GM18502 (cell line): ENCODE data around the gene CYP26B1.
"Not testable (repeated sequence)": the region's sequence is repeated elsewhere in the genome, so short reads cannot be mapped to it uniquely, and the experiment has no call there.

Source experiments
- ATAC-seq: cut with Tn5 transposase; IDR thresholded peaks from one replicate; pipeline ENCODE4 v1.9.1; 2021; ENCODE audit warnings: mild to moderate bottlenecking; ENCODE audit not compliant: unreplicated experiment, poor library complexity

CYP26B1 gene

DNA sequence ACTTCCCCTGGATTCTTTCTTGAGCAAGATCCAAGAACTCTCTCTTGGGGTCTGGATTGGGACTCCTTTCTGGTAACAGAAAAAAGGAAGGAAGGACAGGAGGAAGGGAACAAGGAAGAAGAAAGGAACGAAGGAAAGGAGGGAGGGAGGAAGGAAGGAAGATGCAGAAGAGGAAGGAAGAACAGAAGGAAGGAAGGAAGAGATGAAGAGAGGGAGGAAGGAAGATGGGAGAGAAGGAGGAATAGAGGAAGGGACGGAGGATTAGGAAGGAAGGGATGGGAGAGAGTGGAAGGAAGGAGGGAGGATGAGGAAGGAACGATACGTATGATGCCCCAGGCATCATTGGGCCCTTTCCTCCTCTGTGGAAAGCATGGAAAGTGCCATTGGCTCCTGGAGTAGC, 58.6 kb downstream of the CYP26B1 start:
- no peak for ATAC-seq

DNA sequence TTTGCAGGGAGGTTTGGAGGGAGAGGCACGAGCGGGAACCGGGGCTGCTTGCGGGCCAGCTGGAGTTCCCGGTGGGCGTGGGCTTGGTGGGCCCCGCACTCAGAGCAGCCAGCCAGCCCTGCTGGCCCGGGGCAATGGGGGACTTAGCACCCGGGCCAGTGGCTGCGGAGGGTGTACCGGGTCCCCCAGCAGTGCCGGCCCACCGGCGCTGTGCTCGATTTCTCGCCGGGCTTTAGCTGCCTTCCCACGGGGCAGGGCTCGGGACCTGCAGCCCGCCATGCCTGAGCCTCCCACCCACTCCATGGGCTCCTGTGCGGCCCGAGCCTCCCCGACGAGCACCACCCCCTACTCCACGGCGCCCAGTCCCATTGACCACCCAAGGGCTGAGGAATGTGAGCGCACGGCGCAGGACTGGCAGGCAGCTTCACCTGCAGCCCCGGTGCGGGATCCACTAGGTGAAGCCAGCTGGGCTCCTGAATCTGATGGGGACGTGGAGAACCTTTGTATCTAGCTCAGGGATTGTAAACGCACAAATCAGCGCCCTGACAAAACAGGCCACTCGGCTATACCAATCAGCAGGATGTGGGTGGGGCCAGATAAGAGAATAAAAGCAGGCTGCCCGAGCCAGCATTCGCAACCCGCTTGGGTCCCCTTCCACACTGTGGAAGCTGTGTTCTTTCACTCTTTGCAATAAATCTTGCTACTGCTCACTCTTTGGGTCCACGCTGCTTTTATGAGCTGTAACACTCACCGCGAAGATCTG, 60.6 kb downstream of the CYP26B1 start:
- not testable (repeated sequence) for ATAC-seq

DNA sequence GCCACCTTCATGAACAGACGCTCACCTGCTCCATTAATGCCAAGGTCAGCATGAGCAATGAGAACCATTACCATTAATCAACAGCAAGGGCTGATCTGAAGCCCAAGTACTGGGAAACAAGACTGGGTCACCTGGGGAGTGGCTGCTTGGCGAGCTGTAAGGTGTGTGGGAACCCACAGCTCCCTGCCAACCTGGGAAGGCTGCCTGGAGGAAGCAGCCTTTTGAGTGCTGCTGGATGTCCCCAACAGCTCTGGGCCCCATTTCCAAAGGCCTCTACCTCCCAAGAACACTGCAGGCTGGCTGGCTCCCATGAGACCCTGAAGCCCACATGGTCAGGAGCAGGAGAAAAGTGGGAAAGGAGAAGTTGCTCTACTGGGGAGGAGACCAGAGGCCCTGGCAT, 62.1 kb downstream of the CYP26B1 start:
- ATAC-seq = no peak

DNA sequence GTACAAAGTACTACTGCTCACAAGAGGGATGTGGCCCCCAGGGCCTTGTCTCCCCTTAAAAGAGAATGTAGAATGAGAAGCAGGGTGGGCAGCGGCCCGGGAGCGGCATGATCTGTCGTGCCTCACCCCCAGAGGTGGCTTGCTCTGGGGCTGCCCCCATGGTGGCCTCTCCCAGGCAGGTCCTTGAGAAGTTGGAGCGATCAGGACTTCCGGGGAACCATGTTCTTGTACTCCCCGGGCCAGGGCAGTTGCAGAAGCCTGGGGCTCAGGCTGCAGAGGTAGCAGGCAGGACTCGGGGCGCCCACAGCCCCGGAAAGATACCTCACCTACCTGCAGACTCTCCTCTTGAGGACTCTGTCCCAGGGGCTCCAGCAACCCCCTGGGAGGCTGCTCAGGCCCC, 62.6 kb downstream of the CYP26B1 start:
- ATAC-seq = no peak

DNA sequence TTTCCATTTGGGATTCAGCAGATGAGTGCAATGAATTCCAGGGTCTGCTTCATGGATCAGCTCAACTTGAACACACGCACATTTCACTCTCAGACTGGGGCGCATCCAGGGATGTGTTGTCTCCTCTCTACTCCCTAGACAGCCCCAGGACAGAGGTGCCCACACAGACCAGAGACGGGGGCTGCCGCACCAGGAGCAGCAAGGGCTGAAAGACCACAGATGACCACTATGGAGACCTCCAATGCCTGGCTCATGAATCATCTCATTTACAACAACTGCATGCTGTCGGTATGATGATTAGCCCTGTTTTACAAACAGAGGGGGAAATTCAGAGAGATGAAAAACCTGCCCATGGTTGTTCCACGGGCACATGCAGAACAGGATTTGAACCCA, 63.1 kb downstream of the CYP26B1 start:
- no peak for ATAC-seq

- ATAC-seq = no peak
These were observed 63.7 kb downstream of the CYP26B1 start for GRCh38 chr2:72083751-72084583.

DNA sequence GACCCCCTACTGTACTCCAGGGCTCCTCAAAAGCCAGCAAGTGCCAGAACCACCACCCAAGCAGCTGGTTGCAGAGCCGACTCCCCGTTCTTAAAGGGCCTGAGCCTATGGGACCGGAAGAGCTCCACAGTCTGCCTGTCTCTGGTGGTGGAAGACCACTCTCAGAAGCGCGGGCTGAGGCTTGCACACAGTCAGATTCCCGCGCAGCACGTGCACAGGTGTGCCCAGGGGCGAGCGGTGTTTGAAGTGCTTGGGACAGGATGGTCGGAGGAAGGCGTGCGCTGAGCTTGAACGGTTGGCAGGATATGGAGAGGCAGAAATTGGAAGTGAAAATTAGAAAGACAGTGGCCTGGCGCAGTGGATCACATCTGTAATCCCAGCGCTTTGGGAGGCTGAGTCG, 64.8 kb downstream of the CYP26B1 start:
- no peak for ATAC-seq

DNA sequence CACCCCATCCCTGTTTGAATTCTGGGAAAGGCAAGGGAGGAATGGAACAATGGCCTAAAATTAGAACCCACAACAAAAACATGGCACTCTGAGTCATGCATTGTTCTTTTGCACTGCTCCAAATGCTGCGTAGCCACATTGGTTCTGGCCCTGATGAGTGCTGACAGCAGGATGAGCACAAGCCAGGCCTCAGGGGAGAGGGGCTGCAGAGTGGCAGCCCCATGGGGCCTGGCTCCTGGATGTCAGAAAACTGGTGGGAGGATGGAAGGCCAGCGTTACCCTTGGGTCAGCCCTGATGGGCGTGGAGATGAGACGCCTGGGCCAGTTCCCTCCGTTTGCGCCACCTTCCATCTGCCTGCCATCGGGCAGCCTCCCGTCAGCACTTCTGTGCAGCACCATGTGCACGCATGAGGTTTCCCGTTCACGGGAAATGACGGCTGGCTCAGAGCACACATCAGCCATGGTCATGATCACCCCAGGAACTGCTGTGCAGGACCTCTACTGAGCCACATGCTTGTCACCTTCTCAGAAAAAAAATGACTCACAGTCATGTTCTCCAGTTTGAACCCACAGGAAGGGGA, 65.6 kb downstream of the CYP26B1 start:
- ATAC-seq = no peak

DNA sequence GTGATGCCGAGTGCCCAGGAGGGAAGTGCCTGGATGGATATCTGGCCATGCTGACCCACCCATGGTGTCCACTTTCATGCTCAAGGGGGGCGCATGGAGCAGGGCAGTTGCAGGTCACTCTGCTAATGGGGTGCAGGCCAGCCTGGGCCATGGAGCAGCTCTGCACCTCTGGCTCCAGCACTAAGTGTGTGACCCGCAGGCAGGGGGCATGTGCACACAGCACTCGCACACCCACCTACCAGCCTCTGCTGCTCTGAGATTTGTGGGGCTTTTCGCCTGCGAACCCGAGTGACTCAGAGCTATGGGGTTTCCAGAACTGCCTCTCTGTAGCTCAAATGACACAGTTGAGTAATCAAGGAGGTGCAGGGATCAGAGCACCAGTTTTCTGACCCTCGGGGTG, 66.2 kb downstream of the CYP26B1 start:
- ATAC-seq = no peak

DNA sequence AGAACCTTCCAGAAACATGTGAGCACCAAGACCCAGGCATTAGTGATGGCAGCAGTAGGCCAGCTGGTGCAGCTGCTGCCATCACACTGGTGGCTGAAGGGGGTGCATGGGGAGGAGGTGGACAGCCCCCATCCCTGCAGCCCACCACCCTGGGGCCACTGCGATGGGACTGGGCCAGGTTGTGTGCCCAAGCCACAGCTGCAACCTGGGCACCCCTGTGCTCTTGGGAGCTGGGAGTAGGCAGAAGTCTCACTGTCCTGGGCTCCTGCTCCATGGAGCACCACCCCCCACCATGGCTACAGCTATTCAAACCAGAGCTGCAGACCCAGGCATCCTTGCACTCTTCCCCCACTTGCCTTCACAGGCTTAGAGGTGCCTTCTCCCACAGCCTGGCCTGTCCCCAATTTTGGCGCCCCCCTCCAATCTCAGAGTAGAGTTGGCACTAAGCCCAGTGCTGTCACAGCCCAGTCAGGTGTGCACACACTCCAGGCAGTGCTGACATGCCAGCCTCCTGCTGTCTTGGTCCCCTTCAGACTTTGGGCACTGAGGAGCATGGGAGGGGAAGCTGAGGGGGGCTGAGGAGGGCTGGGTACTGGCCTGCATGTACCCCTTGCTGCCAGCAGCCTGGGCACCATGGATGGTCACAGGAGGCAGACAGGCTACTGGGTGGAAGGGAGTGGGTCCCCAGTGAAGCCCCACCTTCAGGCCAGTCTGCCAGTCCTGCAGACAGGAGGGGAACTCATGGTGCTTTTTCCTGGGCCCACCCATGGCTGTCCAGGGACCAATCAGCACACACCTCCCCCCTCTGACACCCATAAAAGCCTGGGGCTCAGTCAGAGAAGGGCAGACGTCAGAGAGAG, 67.1 kb downstream of the CYP26B1 start:
- no peak for ATAC-seq
